Activated CD4-positive, alpha-beta T cell treated with anti-CD3 and anti-CD28 coated beads for 36 hours (primary cell): Measurements from ENCODE around the gene EPHA1. TPM values are rescaled to one million over a fixed set of nuclear protein-coding genes. Genes with fewer than 3 reads are reported as not detected.

ENCODE experiments used
- ATAC-seq: fragments of 200-7000 bp; cut with Tn5 transposase; one replicate; pipeline ENCODE4 v1.10.0; 2021; ENCODE audit warnings: mild to moderate bottlenecking, moderate library complexity
- CTCF ChIA-PET: fragments of 350-600 bp; sonication (Branson Sonifier 250); formaldehyde crosslinking; loops from one replicate; lab custom pipeline; 2021; ENCODE audit warnings: antibody characterized with exemption; lab: Charles Lee
- POLR2A ChIA-PET: fragments of 350-600 bp; sonication (Branson Sonifier 250); formaldehyde crosslinking; loops from one replicate; lab custom pipeline; 2021; ENCODE audit warnings: antibody characterized with exemption, inconsistent platforms; lab: Charles Lee
- DNase-seq: peaks from one replicate; pipeline ENCODE4 v3.0.0-alpha.2; 2020
- H3K27ac Mint-ChIP-seq: one replicate; pipeline ENCODE4 v1.8.0; 2021; ENCODE audit warnings: mixed read lengths
- H3K27me3 Mint-ChIP-seq: one replicate; pipeline ENCODE4 v1.8.0; 2021; ENCODE audit warnings: mixed read lengths
- H3K36me3 Mint-ChIP-seq: one replicate; pipeline ENCODE4 v1.8.0; 2021; ENCODE audit warnings: low read depth, mixed read lengths
- H3K4me1 Mint-ChIP-seq: one replicate; pipeline ENCODE4 v1.8.0; 2021; ENCODE audit warnings: mixed read lengths
- H3K4me3 Mint-ChIP-seq: one replicate; pipeline ENCODE4 v1.8.0; 2021; ENCODE audit warnings: mild to moderate bottlenecking, moderate library complexity, mixed read lengths
- H3K9me3 Mint-ChIP-seq: one replicate; pipeline ENCODE4 v1.8.0; 2021; ENCODE audit warnings: low read depth, mixed read lengths
- intact Hi-C, 2 experiments: fragments of 100-400 bp; cut with DNase I in 1 of 2; cut with micrococcal nuclease in 1 of 2; formaldehyde crosslinking; loops; one replicate each; pipeline versions ENCODE4 v1.14.2 to v1.15.1; 2022 to 2024; cut with DNase I, micrococcal nuclease
- total RNA-seq, 2 experiments: library from RNA; stranded (reverse); gene quantifications; one replicate each; pipeline ENCODE4 v1.2.3, GENCODE V29; 2021

The EPHA1 gene
- total RNA-seq, 2 experiments from 2014 or later, result 2.4 to 2.8 TPM

- Mint-ChIP-seq H3K4me3 (no peak overlapping the region), H3K27me3 (peaks cover 7% of the 10 kb centered on the region), H3K36me3 (no peaks in the 10 kb centered on the region), H3K9me3 (no peaks in the 10 kb centered on the region), H3K4me1 (no peaks in the 10 kb centered on the region), H3K27ac (no peak overlapping the region)
- ChIA-PET CTCF (interaction anchor here (0.9 to 1.5 kb wide), 2 partner anchors 19 to 49 kb away, joined by 3 to 4 read pairs; no protein-coding TSS in a partner anchor), POLR2A (no interaction called here)
- DNase-seq (no peak), ATAC-seq (no peak)
- intact Hi-C loops, result no loop called here
Measured at GRCh38 chr7:143356414-143357050, 52.1 kb downstream of the EPHA1 start.

GRCh38 chr7:143355450-143356385 is 52.9 kb downstream of the EPHA1 start:
- ATAC-seq (no peak), DNase-seq (no peak)
- Mint-ChIP-seq H3K27me3 (peaks cover 4% of the 10 kb centered on the region), H3K9me3 (no peaks in the 10 kb centered on the region), H3K4me1 (no peaks in the 10 kb centered on the region), H3K4me3 (no peak overlapping the region), H3K36me3 (no peaks in the 10 kb centered on the region), H3K27ac (no peak overlapping the region)
- POLR2A ChIA-PET, result no interaction called here
- CTCF ChIA-PET, result interaction anchor here (0.5 to 1.5 kb wide), 6 partner anchors 11 to 166 kb away, joined by 3 to 4 read pairs (median 3); no protein-coding TSS in a partner anchor
- intact Hi-C loops, result no loop called here

- DNase-seq (no peak), ATAC-seq (no peak)
- no peaks in the 10 kb centered on the region for H3K27me3 Mint-ChIP-seq
- no peaks in the 10 kb centered on the region for H3K36me3 Mint-ChIP-seq
- H3K4me1 Mint-ChIP-seq, result no peaks in the 10 kb centered on the region
- H3K27ac Mint-ChIP-seq, result no peak overlapping the region
- no peak overlapping the region for H3K4me3 Mint-ChIP-seq
- H3K9me3 Mint-ChIP-seq, result no peaks in the 10 kb centered on the region
- ChIA-PET CTCF (interaction anchor here (1.0 to 1.5 kb wide), 3 partner anchors 10 to 140 kb away, joined by 3 to 5 read pairs (median 4); no protein-coding TSS in a partner anchor), POLR2A (no interaction called here)
- intact Hi-C loops, result no loop called here
Measured at GRCh38 chr7:143354965-143355364, 53.7 kb downstream of the EPHA1 start.

DNA sequence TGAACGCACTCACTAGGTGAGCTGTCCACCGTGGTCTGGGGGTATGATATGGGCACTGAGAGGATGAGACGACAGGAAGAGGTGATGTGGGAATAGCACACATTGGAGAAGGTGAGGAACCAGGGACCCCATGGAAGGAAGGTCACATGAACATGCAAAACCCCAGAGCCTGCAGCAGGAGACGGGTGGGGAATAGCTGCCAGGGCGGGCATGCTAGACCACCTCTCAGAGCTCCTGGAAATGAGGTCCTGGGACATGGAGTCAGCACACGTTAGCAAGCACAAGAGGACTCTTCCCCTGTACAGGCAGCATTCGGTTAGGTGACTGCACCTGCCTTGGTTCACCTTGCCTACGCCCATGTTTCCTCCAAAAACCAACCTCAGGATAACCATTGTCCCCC is 54.3 kb downstream of the EPHA1 start:
- intact Hi-C loops, result no loop called here
- CTCF ChIA-PET, result interaction anchor here (1.4 kb wide), 1 partner anchor 9 kb away, joined by 5 read pairs; no protein-coding TSS in a partner anchor
- H3K36me3 Mint-ChIP-seq, result no peaks in the 10 kb centered on the region
- POLR2A ChIA-PET, result no interaction called here
- no peaks in the 10 kb centered on the region for H3K4me1 Mint-ChIP-seq
- H3K27me3 Mint-ChIP-seq, result no peaks in the 10 kb centered on the region
- no peaks in the 10 kb centered on the region for H3K9me3 Mint-ChIP-seq
- no peak overlapping the region for H3K4me3 Mint-ChIP-seq
- no peak overlapping the region for H3K27ac Mint-ChIP-seq
- no peak for ATAC-seq
- no peak for DNase-seq

- ChIA-PET POLR2A (no interaction called here), CTCF (no interaction called here)
- Mint-ChIP-seq H3K4me1 (no peaks in the 10 kb centered on the region), H3K9me3 (no peaks in the 10 kb centered on the region), H3K4me3 (no peak overlapping the region), H3K27ac (no peak overlapping the region), H3K36me3 (no peaks in the 10 kb centered on the region), H3K27me3 (peaks cover 1% of the 10 kb centered on the region)
- intact Hi-C loops, result no loop called here
- ATAC-seq (no peak), DNase-seq (no peak)
Measured at GRCh38 chr7:143352531-143353002, 56.1 kb downstream of the EPHA1 start.

DNA sequence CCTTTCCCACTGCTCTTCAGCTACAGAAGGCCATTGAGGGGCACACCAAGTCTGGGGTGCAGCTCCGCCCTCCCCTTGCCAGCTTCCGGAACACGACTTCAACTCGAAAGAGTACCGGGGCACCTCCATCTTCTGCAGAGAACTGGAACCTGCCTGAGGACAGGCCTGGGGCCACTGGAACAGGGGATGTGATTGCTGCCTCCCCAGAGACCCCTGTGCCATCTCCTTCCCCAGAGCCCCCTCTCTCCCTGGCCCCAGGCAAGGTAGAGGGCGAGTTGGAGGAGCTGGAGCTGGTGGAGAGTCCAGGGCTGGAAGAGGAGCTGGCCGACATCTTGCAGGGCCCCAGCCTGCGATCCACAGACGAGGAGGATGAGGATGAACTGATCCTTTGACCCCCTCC is 57.1 kb downstream of the EPHA1 start:
- POLR2A ChIA-PET, result no interaction called here
- no peaks in the 10 kb centered on the region for H3K4me1 Mint-ChIP-seq
- CTCF ChIA-PET, result no interaction called here
- H3K27ac Mint-ChIP-seq, result no peak overlapping the region
- peaks cover 6% of the 10 kb centered on the region for H3K27me3 Mint-ChIP-seq
- H3K36me3 Mint-ChIP-seq, result no peaks in the 10 kb centered on the region
- H3K4me3 Mint-ChIP-seq, result no peak overlapping the region
- H3K9me3 Mint-ChIP-seq, result no peaks in the 10 kb centered on the region
- ATAC-seq (no peak), DNase-seq (no peak)
- intact Hi-C loops, result no loop called here

DNA sequence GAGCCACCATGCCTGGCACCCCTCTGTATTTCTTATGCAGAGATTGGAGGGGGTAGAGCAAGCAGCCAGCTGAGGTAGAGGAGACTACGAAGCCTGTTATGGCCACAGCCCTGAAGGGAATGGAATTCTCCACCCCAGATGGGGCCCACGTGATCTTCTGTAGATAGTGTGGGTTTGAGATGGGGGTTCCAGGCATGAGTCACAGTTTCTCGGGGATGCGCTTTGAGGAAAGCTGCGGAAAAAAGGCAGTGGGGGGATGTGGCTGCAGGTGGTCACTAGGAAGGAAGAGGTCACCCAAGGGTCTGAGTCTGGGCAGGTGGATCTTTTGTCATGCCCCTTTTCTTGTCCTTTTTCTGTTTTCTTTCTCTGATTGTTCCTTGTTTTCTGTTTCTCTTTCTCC is 57.6 kb downstream of the EPHA1 start:
- ChIA-PET POLR2A (no interaction called here), CTCF (interaction anchor here (0.9 kb wide), 1 partner anchor 44 kb away, joined by 3 read pairs; no protein-coding TSS in a partner anchor)
- no peak overlapping the region for H3K27ac Mint-ChIP-seq
- no peaks in the 10 kb centered on the region for H3K9me3 Mint-ChIP-seq
- no peak overlapping the region for H3K4me3 Mint-ChIP-seq
- DNase-seq (no peak), ATAC-seq (no peak)
- no peaks in the 10 kb centered on the region for H3K36me3 Mint-ChIP-seq
- intact Hi-C loops, result no loop called here
- no peaks in the 10 kb centered on the region for H3K4me1 Mint-ChIP-seq
- peaks cover 6% of the 10 kb centered on the region for H3K27me3 Mint-ChIP-seq

- intact Hi-C loops, result loop anchor here in 1 of 2 experiments (5.0 kb wide), 1 partner anchor 34 kb away; the partner anchor contains the start of gene ZYX
- peaks cover 6% of the 10 kb centered on the region for H3K27me3 Mint-ChIP-seq
- no peaks in the 10 kb centered on the region for H3K9me3 Mint-ChIP-seq
- H3K36me3 Mint-ChIP-seq, result no peaks in the 10 kb centered on the region
- no peak for ATAC-seq
- ChIA-PET POLR2A (no interaction called here), CTCF (interaction anchor here (0.8 to 2.0 kb wide), 4 partner anchors 13 to 61 kb away, joined by 3 to 6 read pairs (median 3); partner anchors contain the start of gene EPHA1)
- no peak overlapping the region for H3K27ac Mint-ChIP-seq
- DNase-seq, result no peak
- no peak overlapping the region for H3K4me3 Mint-ChIP-seq
- peaks cover 8% of the 10 kb centered on the region for H3K4me1 Mint-ChIP-seq
Measured at GRCh38 chr7:143347950-143348349, 60.7 kb downstream of the EPHA1 start.

DNA sequence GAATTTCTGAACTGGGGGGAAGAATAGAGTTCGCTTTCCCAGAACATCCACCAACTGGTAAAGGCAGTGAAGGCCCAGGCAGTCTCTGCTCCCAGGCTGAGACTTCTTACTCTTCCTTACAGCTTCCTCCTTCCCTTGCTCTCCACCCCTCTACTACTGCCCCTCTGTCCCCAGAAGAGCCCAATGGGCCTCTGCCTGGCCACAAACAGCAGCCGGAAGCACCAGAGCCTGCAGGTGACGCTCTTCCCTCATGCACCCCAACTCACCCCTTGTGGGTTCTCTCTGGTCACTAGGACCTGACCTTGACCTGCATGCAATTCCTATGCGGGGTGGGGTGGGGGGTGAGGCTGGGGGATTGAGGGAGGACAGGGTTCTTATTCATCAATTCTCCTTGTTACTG is 62.6 kb downstream of the EPHA1 start:
- ChIA-PET POLR2A (no interaction called here), CTCF (interaction anchor here (0.7 to 2.0 kb wide), 16 partner anchors 8 to 337 kb away, joined by 3 to 8 read pairs (median 5); no protein-coding TSS in a partner anchor)
- intact Hi-C loops, result loop anchor here in 1 of 2 experiments (5.0 kb wide), 1 partner anchor 36 kb away; the partner anchor contains the start of gene ZYX
- no peaks in the 10 kb centered on the region for H3K9me3 Mint-ChIP-seq
- DNase-seq, result no peak
- peaks cover 8% of the 10 kb centered on the region for H3K4me1 Mint-ChIP-seq
- no peaks in the 10 kb centered on the region for H3K36me3 Mint-ChIP-seq
- no peak overlapping the region for H3K4me3 Mint-ChIP-seq
- H3K27ac Mint-ChIP-seq, result no peak overlapping the region
- ATAC-seq, result no peak
- peaks cover 8% of the 10 kb centered on the region for H3K27me3 Mint-ChIP-seq

DNA sequence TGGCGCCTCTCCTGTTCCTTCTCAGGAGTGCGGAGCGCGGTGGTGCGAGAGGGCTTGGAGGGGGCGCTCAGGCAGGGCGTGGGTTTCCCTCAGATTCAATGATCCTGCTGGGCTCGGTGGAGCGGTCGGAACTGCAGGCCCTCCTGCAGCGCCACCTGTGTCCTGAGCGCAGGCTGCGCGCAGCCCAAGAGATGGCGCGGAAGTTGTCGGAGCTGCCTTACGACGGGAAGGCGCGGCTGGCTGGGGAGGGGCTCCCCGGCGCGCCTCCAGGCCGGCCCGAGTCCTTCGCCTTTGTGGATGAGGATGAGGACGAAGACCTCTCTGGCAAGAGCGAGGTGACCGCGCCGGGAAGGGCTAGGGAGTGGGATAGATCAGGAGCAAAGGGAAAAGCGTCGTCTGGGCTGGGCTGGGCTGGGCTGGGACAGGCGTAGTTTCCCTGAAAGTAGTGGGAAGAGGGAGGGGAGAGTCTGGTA is 63.2 kb downstream of the EPHA1 start:
- Mint-ChIP-seq H3K36me3 (no peaks in the 10 kb centered on the region), H3K4me1 (peaks cover 8% of the 10 kb centered on the region), H3K27ac (no peak overlapping the region), H3K27me3 (peaks cover 8% of the 10 kb centered on the region), H3K9me3 (no peaks in the 10 kb centered on the region), H3K4me3 (peak overlapping the region; percentile 52)
- ATAC-seq (peak; percentile 99), DNase-seq (peak; percentile 85)
- intact Hi-C loops, result loop anchor here in 1 of 2 experiments (5.0 kb wide), 1 partner anchor 37 kb away; the partner anchor contains the start of gene ZYX
- ChIA-PET POLR2A (no interaction called here), CTCF (interaction anchor here (0.6 to 2.0 kb wide), 21 partner anchors 9 to 337 kb away, joined by 3 to 8 read pairs (median 5); no protein-coding TSS in a partner anchor)

GRCh38 chr7:143343596-143343995 is 65.1 kb downstream of the EPHA1 start:
- CTCF ChIA-PET, result interaction anchor here (1.1 to 1.4 kb wide), 2 partner anchors 14 to 32 kb away, joined by 3 read pairs; no protein-coding TSS in a partner anchor
- Mint-ChIP-seq H3K27ac (no peak overlapping the region), H3K4me3 (no peak overlapping the region), H3K36me3 (no peaks in the 10 kb centered on the region), H3K4me1 (peaks cover 8% of the 10 kb centered on the region), H3K9me3 (no peaks in the 10 kb centered on the region), H3K27me3 (peaks cover 11% of the 10 kb centered on the region)
- intact Hi-C loops, result no loop called here
- no peak for ATAC-seq
- no peak for DNase-seq
- POLR2A ChIA-PET, result no interaction called here
